ENCODE data around the gene NPAS3.

The NPAS3 gene

GRCh38 chr14:33282331-33283230, 343.9 kb downstream of the NPAS3 start:
- TF ChIP-seq CTCF (IDR thresholded peaks at IDR 0.05; ENCODE audit: borderline replicate concordance, insufficient read depth, low read depth, low read length) = no peak

GRCh38 chr14:33285902-33286700, 347.4 kb downstream of the NPAS3 start:
- TF ChIP-seq CTCF (IDR thresholded peaks at IDR 0.05; ENCODE audit: borderline replicate concordance, insufficient read depth, low read depth, low read length) = no peak
- no peak overlapping the region for H3K4me3 ChIP-seq (ENCODE audit: low read depth, low read length)

More at GRCh38 chr14:33282331-33283230, 343.9 kb downstream of the NPAS3 start:
- no peak overlapping the region for H3K4me3 ChIP-seq (ENCODE audit: low read depth, low read length)

GRCh38 chr14:33287189-33287588, 348.5 kb downstream of the NPAS3 start:
- TF ChIP-seq CTCF (IDR thresholded peaks at IDR 0.05; ENCODE audit: borderline replicate concordance, insufficient read depth, low read depth, low read length) = no peak
- H3K4me3 ChIP-seq (ENCODE audit: low read depth, low read length) = no peak overlapping the region

- H3K4me3 ChIP-seq (ENCODE audit: low read depth, low read length) = no peak overlapping the region
- no peak for TF ChIP-seq CTCF (IDR thresholded peaks at IDR 0.05; ENCODE audit: borderline replicate concordance, insufficient read depth, low read depth, low read length)
Measured at GRCh38 chr14:33290641-33291040, 352.0 kb downstream of the NPAS3 start.

- no peak for TF ChIP-seq CTCF (IDR thresholded peaks at IDR 0.05; ENCODE audit: borderline replicate concordance, insufficient read depth, low read depth, low read length)
- H3K4me3 ChIP-seq (ENCODE audit: low read depth, low read length) = no peak overlapping the region
Measured at GRCh38 chr14:33291529-33292104, 352.9 kb downstream of the NPAS3 start.

- no peak overlapping the region for H3K4me3 ChIP-seq (ENCODE audit: low read depth, low read length)
- no peak for TF ChIP-seq CTCF (IDR thresholded peaks at IDR 0.05; ENCODE audit: borderline replicate concordance, insufficient read depth, low read depth, low read length)
Measured at GRCh38 chr14:33294419-33294818, 355.7 kb downstream of the NPAS3 start.

All from GM12875 (cell line).